ENCODE results near the gene RHOT2. TPM values are rescaled to one million over a fixed set of nuclear protein-coding genes. Genes with fewer than 3 reads are reported as not detected.

Gene RHOT2
- total and polyA plus RNA-seq, 10 of the 15 experiments (the other 5 are each of a cell fraction or from before 2014, with no cell fraction given): 3.7 to 174 (median 69.8) TPM

DNA sequence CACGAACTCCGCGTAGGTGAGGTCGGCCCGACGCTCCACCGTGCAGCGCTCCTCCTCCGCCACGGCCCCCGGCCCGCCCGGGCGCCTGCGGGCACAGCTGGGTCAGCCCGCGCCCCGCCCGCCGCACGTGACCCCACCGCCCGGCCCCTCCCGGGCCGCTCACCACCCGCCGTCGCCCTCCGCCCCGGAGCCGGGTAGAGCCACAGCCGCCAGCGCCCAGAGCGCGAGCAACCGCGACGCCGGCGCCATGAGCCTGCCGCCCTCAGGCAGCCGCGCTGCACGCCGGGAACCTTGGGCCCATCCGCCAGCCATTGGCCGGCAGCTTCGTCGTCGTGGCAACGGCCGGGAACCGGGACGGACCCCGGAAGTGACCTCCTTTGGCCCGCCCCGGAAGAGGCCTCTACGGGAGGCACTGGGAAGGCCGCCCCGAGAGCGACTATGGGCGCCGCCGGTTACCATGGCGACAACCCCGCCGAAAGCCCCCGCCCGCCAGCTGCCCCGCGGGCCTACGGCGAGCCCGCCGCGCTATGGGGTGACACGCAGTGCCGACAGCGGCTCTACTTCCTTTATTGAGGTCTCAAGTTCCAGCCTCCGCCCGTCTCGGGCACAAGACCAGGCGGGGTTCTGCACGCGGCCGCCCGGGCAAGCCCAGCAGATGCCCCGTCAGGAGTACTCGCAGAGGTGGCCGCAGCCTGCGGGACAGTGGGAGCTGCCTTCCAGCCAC is 16.3 kb downstream of the RHOT2 start, which contains the start of gene JMJD8 (continued):
- TF ChIP-seq WRNIP1 (IDR thresholded peaks at IDR 0.05; ENCODE audit: borderline replicate concordance, low read depth, low read length) (no peak), RAD21 (IDR thresholded peaks at IDR 0.05; ENCODE audit: insufficient read depth, low read depth, low read length) (no peak), TARDBP (IDR thresholded peaks at IDR 0.05; ENCODE audit: borderline replicate concordance) (0 out of 2 replicates have a peak, but pooled peaks have one; percentile 13), NRF1 (conservative IDR thresholded peaks at IDR 0.05; ENCODE audit: low read depth, low read length) (no peak), CBFB (IDR thresholded peaks at IDR 0.05; ENCODE audit: low read depth) (no peak), HDGF (IDR thresholded peaks at IDR 0.05) (peak; percentile 31; the same call in 1 of the 2 replicates), TCF3 (IDR thresholded peaks at IDR 0.05; ENCODE audit: borderline replicate concordance, insufficient read depth, low read depth, low read length) (peak; percentile 26; the same call in 1 of the 2 replicates), NR2C2 (IDR thresholded peaks at IDR 0.05; ENCODE audit: borderline replicate concordance, control insufficient read depth, insufficient read length, low read depth) (no peak), FOXK2 (IDR thresholded peaks at IDR 0.05) (no peak), JUNB (IDR thresholded peaks at IDR 0.05) (no peak), SUPT20H (IDR thresholded peaks at IDR 0.05; ENCODE audit: borderline replicate concordance, control insufficient read depth, low read depth, low read length) (no peak), YBX1 (IDR thresholded peaks at IDR 0.05) (no peak), SMARCA5 (IDR thresholded peaks at IDR 0.05) (no peak), ZNF217 (IDR thresholded peaks at IDR 0.05) (no peak), SP1 (IDR thresholded peaks at IDR 0.05; ENCODE audit: low read depth, low read length) (peak; percentile 66), SREBF1 (IDR thresholded peaks at IDR 0.05; ENCODE audit: low read length) (no peak), RFX5 (IDR thresholded peaks at IDR 0.05; ENCODE audit: low read depth, low read length) (0 out of 2 replicates have a peak, but pooled peaks have one; percentile 26), ZNF274 (IDR thresholded peaks at IDR 0.05; ENCODE audit: insufficient read depth, insufficient read length) (no peak), BHLHE40 (IDR thresholded peaks at IDR 0.05; ENCODE audit: borderline replicate concordance in 1 of 2, low read depth in 2 of 2, low read length in 1 of 2) (peak; percentile 47 to 91; a peak in 3 of 4 replicates), CEBPB (IDR thresholded peaks at IDR 0.05; ENCODE audit: borderline replicate concordance in 1 of 2, low read depth in 2 of 2, low read length in 2 of 2) (no peak)
- TF ChIP-seq, protein P1, sequence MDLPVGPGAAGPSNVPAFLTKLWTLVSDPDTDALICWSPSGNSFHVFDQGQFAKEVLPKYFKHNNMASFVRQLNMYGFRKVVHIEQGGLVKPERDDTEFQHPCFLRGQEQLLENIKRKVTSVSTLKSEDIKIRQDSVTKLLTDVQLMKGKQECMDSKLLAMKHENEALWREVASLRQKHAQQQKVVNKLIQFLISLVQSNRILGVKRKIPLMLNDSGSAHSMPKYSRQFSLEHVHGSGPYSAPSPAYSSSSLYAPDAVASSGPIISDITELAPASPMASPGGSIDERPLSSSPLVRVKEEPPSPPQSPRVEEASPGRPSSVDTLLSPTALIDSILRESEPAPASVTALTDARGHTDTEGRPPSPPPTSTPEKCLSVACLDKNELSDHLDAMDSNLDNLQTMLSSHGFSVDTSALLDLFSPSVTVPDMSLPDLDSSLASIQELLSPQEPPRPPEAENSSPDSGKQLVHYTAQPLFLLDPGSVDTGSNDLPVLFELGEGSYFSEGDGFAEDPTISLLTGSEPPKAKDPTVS (IDR thresholded peaks at IDR 0.05; ENCODE audit: low read depth, low read length): no peak
- TF ChIP-seq, protein P2, sequence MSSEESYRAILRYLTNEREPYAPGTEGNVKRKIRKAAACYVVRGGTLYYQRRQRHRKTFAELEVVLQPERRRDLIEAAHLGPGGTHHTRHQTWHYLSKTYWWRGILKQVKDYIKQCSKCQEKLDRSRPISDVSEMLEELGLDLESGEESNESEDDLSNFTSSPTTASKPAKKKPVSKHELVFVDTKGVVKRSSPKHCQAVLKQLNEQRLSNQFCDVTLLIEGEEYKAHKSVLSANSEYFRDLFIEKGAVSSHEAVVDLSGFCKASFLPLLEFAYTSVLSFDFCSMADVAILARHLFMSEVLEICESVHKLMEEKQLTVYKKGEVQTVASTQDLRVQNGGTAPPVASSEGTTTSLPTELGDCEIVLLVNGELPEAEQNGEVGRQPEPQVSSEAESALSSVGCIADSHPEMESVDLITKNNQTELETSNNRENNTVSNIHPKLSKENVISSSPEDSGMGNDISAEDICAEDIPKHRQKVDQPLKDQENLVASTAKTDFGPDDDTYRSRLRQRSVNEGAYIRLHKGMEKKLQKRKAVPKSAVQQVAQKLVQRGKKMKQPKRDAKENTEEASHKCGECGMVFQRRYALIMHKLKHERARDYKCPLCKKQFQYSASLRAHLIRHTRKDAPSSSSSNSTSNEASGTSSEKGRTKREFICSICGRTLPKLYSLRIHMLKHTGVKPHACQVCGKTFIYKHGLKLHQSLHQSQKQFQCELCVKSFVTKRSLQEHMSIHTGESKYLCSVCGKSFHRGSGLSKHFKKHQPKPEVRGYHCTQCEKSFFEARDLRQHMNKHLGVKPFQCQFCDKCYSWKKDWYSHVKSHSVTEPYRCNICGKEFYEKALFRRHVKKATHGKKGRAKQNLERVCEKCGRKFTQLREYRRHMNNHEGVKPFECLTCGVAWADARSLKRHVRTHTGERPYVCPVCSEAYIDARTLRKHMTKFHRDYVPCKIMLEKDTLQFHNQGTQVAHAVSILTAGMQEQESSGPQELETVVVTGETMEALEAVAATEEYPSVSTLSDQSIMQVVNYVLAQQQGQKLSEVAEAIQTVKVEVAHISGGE (CRISPR knock-in tag; IDR thresholded peaks at IDR 0.05): no peak
- TF ChIP-seq, protein P3, sequence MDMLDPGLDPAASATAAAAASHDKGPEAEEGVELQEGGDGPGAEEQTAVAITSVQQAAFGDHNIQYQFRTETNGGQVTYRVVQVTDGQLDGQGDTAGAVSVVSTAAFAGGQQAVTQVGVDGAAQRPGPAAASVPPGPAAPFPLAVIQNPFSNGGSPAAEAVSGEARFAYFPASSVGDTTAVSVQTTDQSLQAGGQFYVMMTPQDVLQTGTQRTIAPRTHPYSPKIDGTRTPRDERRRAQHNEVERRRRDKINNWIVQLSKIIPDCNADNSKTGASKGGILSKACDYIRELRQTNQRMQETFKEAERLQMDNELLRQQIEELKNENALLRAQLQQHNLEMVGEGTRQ (IDR thresholded peaks at IDR 0.05; ENCODE audit: borderline replicate concordance, low read depth, low read length): no peak
- TF ChIP-seq, protein P4, sequence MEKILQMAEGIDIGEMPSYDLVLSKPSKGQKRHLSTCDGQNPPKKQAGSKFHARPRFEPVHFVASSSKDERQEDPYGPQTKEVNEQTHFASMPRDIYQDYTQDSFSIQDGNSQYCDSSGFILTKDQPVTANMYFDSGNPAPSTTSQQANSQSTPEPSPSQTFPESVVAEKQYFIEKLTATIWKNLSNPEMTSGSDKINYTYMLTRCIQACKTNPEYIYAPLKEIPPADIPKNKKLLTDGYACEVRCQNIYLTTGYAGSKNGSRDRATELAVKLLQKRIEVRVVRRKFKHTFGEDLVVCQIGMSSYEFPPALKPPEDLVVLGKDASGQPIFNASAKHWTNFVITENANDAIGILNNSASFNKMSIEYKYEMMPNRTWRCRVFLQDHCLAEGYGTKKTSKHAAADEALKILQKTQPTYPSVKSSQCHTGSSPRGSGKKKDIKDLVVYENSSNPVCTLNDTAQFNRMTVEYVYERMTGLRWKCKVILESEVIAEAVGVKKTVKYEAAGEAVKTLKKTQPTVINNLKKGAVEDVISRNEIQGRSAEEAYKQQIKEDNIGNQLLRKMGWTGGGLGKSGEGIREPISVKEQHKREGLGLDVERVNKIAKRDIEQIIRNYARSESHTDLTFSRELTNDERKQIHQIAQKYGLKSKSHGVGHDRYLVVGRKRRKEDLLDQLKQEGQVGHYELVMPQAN (conservative IDR thresholded peaks at IDR 0.05): peak; percentile 74; the same call in 1 of the 2 replicates

Measured in GM12878 (cell line).